SK-N-SH (cell line): ENCODE results near the gene C16orf95.

ENCODE experiments used
- ELF1 ChIP-seq: IDR thresholded peaks from 2 replicates; pipeline ENCODE4 v1.4.0; 2012
- NRF1 ChIP-seq: IDR thresholded peaks from 2 replicates; pipeline ENCODE4 v1.6.1; 2012; ENCODE audit warnings: low read depth, mild to moderate bottlenecking, low read length
- SMC3 ChIP-seq: IDR thresholded peaks from 2 replicates; pipeline ENCODE4 v1.6.1; 2012; ENCODE audit warnings: low read depth, low read length, improper control_type of control experiment
- YY1 ChIP-seq: IDR thresholded peaks from 2 replicates; pipeline ENCODE4 v1.4.0; 2012; ENCODE audit warnings: low read depth, mild to moderate bottlenecking
- TF ChIP-seq, protein P1 (sequence below): IDR thresholded peaks from 2 replicates; pipeline ENCODE4 v1.6.1; 2012; ENCODE audit warnings: mild to moderate bottlenecking, low read depth, low read length, moderate library complexity
- TF ChIP-seq, protein P2 (sequence below): fragments of 200-600 bp; sonication (generic); IDR thresholded peaks from 2 replicates; pipeline ENCODE4 v1.6.1; 2017; ENCODE audit warnings: antibody characterized with exemption, mild to moderate bottlenecking, moderate library complexity
- TF ChIP-seq, protein P3 (sequence below): fragments of 150-350 bp; IDR thresholded peaks from 2 replicates; pipeline ENCODE4 v1.6.1; 2016; ENCODE audit warnings: mild to moderate bottlenecking, low read depth, low read length

DNA sequence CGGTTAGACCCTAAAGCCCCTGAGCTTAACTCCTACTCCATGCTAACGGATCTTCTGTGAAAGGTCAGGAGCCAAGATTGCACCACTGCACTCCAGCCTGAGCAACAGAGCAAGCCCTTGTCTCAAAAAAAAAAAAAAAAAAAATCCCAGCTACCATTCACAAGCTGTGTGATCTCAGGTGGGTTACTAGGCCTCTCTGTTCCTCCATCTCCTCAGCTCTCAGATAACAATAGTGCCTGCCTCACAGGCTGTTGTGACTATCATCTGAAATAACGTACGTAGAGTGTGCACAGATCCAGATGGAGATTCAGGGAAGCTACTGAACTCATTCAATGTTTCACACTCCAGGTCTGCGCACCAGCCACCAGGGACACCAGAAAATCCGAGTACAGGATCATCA is 57.8 kb downstream of the C16orf95 start:
- TF ChIP-seq, protein P1, sequence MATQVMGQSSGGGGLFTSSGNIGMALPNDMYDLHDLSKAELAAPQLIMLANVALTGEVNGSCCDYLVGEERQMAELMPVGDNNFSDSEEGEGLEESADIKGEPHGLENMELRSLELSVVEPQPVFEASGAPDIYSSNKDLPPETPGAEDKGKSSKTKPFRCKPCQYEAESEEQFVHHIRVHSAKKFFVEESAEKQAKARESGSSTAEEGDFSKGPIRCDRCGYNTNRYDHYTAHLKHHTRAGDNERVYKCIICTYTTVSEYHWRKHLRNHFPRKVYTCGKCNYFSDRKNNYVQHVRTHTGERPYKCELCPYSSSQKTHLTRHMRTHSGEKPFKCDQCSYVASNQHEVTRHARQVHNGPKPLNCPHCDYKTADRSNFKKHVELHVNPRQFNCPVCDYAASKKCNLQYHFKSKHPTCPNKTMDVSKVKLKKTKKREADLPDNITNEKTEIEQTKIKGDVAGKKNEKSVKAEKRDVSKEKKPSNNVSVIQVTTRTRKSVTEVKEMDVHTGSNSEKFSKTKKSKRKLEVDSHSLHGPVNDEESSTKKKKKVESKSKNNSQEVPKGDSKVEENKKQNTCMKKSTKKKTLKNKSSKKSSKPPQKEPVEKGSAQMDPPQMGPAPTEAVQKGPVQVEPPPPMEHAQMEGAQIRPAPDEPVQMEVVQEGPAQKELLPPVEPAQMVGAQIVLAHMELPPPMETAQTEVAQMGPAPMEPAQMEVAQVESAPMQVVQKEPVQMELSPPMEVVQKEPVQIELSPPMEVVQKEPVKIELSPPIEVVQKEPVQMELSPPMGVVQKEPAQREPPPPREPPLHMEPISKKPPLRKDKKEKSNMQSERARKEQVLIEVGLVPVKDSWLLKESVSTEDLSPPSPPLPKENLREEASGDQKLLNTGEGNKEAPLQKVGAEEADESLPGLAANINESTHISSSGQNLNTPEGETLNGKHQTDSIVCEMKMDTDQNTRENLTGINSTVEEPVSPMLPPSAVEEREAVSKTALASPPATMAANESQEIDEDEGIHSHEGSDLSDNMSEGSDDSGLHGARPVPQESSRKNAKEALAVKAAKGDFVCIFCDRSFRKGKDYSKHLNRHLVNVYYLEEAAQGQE: no peak
- TF ChIP-seq, protein P2, sequence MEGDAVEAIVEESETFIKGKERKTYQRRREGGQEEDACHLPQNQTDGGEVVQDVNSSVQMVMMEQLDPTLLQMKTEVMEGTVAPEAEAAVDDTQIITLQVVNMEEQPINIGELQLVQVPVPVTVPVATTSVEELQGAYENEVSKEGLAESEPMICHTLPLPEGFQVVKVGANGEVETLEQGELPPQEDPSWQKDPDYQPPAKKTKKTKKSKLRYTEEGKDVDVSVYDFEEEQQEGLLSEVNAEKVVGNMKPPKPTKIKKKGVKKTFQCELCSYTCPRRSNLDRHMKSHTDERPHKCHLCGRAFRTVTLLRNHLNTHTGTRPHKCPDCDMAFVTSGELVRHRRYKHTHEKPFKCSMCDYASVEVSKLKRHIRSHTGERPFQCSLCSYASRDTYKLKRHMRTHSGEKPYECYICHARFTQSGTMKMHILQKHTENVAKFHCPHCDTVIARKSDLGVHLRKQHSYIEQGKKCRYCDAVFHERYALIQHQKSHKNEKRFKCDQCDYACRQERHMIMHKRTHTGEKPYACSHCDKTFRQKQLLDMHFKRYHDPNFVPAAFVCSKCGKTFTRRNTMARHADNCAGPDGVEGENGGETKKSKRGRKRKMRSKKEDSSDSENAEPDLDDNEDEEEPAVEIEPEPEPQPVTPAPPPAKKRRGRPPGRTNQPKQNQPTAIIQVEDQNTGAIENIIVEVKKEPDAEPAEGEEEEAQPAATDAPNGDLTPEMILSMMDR: no peak
- TF ChIP-seq SMC3 (no peak), ELF1 (no peak), NRF1 (no peak), YY1 (no peak)
- TF ChIP-seq, protein P3, sequence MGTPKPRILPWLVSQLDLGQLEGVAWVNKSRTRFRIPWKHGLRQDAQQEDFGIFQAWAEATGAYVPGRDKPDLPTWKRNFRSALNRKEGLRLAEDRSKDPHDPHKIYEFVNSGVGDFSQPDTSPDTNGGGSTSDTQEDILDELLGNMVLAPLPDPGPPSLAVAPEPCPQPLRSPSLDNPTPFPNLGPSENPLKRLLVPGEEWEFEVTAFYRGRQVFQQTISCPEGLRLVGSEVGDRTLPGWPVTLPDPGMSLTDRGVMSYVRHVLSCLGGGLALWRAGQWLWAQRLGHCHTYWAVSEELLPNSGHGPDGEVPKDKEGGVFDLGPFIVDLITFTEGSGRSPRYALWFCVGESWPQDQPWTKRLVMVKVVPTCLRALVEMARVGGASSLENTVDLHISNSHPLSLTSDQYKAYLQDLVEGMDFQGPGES: no peak
